H1 (cell line): ENCODE data around the gene APOM. TPM values are rescaled to one million over a fixed set of nuclear protein-coding genes. Genes with fewer than 3 reads are reported as not detected.

Experiments
- CTCF ChIA-PET: fragments of 300-600 bp; sonication (Branson Sonifier 250); formaldehyde crosslinking; loops from one replicate; lab custom pipeline; 2021; ENCODE audit not compliant: partially characterized antibody; lab: Charles Lee
- POLR2A ChIA-PET: fragments of 300-600 bp; sonication (Branson Sonifier 250); formaldehyde crosslinking; loops from one replicate; lab custom pipeline; 2021; ENCODE audit warnings: inconsistent platforms; ENCODE audit not compliant: partially characterized antibody; lab: Charles Lee
- DNase-seq, 2 experiments: peaks; one replicate each; pipeline versions ENCODE4 v3.0.0 to v3.0.0-alpha.2; 2010 to 2022; ENCODE audit warnings: low spot score in 2 of 2, low read depth in 1 of 2, mixed read lengths in 1 of 2
- FAIRE-seq: peaks from 2 replicates; lab custom pipeline; 2011; peaks lifted over from hg19 to GRCh38; lab: Jason Lieb, UNC
- H2AFZ ChIP-seq: 2 replicates; pipeline ENCODE4 v1.8.1; 2012; ENCODE audit warnings: low read length, inconsistent platforms
- H2AK5ac ChIP-seq: 2 replicates; pipeline ENCODE4 v1.6.1; 2013; ENCODE audit warnings: low read depth, low read length
- H2BK120ac ChIP-seq: replicated peaks from 2 replicates; pipeline ENCODE3; 2013; ENCODE audit warnings: low read depth, low read length, inconsistent platforms
- H2BK12ac ChIP-seq: 2 replicates; pipeline ENCODE4 v1.6.1; 2013; ENCODE audit warnings: low read depth, low read length
- H2BK15ac ChIP-seq: 2 replicates; pipeline ENCODE4 v1.6.1; 2013; ENCODE audit warnings: low read length
- H2BK20ac ChIP-seq: 2 replicates; pipeline ENCODE4 v1.6.1; 2013; ENCODE audit warnings: low read length
- H2BK5ac ChIP-seq: 2 replicates; pipeline ENCODE4 v1.6.1; 2013; ENCODE audit warnings: low read depth, low read length
- H3K14ac ChIP-seq: 2 replicates; pipeline ENCODE4 v1.6.1; 2013; ENCODE audit warnings: inconsistent platforms; ENCODE audit not compliant: insufficient read length
- H3K18ac ChIP-seq: 2 replicates; pipeline ENCODE4 v1.6.1; 2013; ENCODE audit warnings: low read length; ENCODE audit errors: extremely low read depth
- H3K23ac ChIP-seq: 2 replicates; pipeline ENCODE4 v1.6.1; 2013; ENCODE audit warnings: inconsistent platforms; ENCODE audit not compliant: insufficient read length
- H3K23me2 ChIP-seq: 2 replicates; pipeline ENCODE4 v1.6.1; 2013; ENCODE audit warnings: low read depth, low read length
- H3K27ac ChIP-seq: 2 replicates; pipeline ENCODE4 v1.6.1; 2011; ENCODE audit warnings: low read depth, low read length, inconsistent platforms
- H3K27me3 ChIP-seq, 4 experiments: replicated peaks in 1 of 4; 1 replicate in 1 of 4; 2 replicates in 3 of 4; pipeline versions ENCODE4 v1.6.1 to v1.8.1; 2011 to 2013; ENCODE audit warnings: low read length in 3 of 4, mild to moderate bottlenecking in 3 of 4, inconsistent platforms in 2 of 4, mixed read lengths in 2 of 4, moderate library complexity in 1 of 4; ENCODE audit not compliant: control insufficient read depth in 3 of 4, insufficient read depth in 3 of 4; ENCODE audit errors: extremely low read depth in 1 of 4
- H3K36me3 ChIP-seq, 4 experiments: 2 replicates each; pipeline versions ENCODE4 v1.6.1 to v1.8.1; 2011 to 2013; ENCODE audit warnings: mild to moderate bottlenecking in 4 of 4, low read length in 3 of 4, moderate library complexity in 2 of 4, control low read depth in 1 of 4, inconsistent platforms in 1 of 4; ENCODE audit not compliant: insufficient read depth in 4 of 4, control insufficient read depth in 2 of 4
- H3K4ac ChIP-seq: replicated peaks from 2 replicates; pipeline ENCODE3; 2013; ENCODE audit warnings: low read length, low read depth, mixed read lengths, inconsistent platforms; ENCODE audit not compliant: insufficient read length
- H3K4me1 ChIP-seq, 4 experiments: replicated peaks in 1 of 4; 1 replicate in 1 of 4; 2 replicates in 3 of 4; pipeline versions ENCODE4 v1.6.1 to v1.8.1; 2011 to 2013; ENCODE audit warnings: low read length in 3 of 4, inconsistent platforms in 2 of 4, mixed read lengths in 1 of 4; ENCODE audit not compliant: insufficient read depth in 4 of 4, control insufficient read depth in 3 of 4
- H3K4me2 ChIP-seq, 2 experiments: 2 replicates each; pipeline versions ENCODE4 v1.6.1 to v1.8.1; 2011 to 2013; ENCODE audit warnings: low read depth in 2 of 2, low read length in 2 of 2, control low read depth in 1 of 2, inconsistent platforms in 1 of 2, mild to moderate bottlenecking in 1 of 2; ENCODE audit not compliant: insufficient read depth in 1 of 2
- H3K4me3 ChIP-seq, 4 experiments: fragments of 200-600, 300-600 bp in 1 of 4; sonication (generic), shearing (Covaris generic), sonication (Bioruptor Twin) in 1 of 4; 2 replicates each; pipeline versions ENCODE4 v1.5.1 to v1.8.1; 2011 to 2016; ENCODE audit warnings: low read length in 4 of 4, low read depth in 3 of 4, control low read depth in 2 of 4, inconsistent platforms in 2 of 4, mild to moderate bottlenecking in 2 of 4, mixed read lengths in 1 of 4, moderate library complexity in 1 of 4; ENCODE audit not compliant: insufficient read depth in 2 of 4; ENCODE audit errors: extremely low read depth in 1 of 4
- H3K56ac ChIP-seq: replicated peaks from 2 replicates; pipeline ENCODE3; 2013; ENCODE audit warnings: low read depth, mild to moderate bottlenecking, mixed read lengths, low read length, inconsistent platforms; ENCODE audit not compliant: insufficient read length
- H3K79me1 ChIP-seq: 2 replicates; pipeline ENCODE4 v1.6.1; 2013; ENCODE audit warnings: low read depth, low read length, control low read depth
- H3K79me2 ChIP-seq, 2 experiments: 2 replicates each; pipeline versions ENCODE4 v1.6.1 to v1.8.1; 2012 to 2013; ENCODE audit warnings: low read length in 2 of 2, mild to moderate bottlenecking in 2 of 2, inconsistent platforms in 1 of 2; ENCODE audit not compliant: insufficient read depth in 2 of 2, control insufficient read depth in 1 of 2
- H3K9ac ChIP-seq, 4 experiments: replicated peaks in 1 of 4; 1 replicate in 1 of 4; 2 replicates in 3 of 4; pipeline versions ENCODE4 v1.6.1 to v1.8.1; 2011 to 2013; ENCODE audit warnings: low read depth in 3 of 4, low read length in 3 of 4, control low read depth in 2 of 4, mild to moderate bottlenecking in 2 of 4, moderate library complexity in 2 of 4, inconsistent platforms in 1 of 4; ENCODE audit errors: extremely low read depth in 1 of 4
- H3K9me3 ChIP-seq, 2 experiments: 2 replicates each; pipeline versions ENCODE4 v1.6.1 to v1.8.1; 2012 to 2013; ENCODE audit warnings: mild to moderate bottlenecking in 2 of 2, moderate library complexity in 2 of 2, control low read depth in 1 of 2, inconsistent platforms in 1 of 2, low read depth in 1 of 2, low read length in 1 of 2, mixed read lengths in 1 of 2; ENCODE audit not compliant: insufficient read depth in 2 of 2
- H4K20me1 ChIP-seq, 2 experiments: replicated peaks in 1 of 2; 2 replicates each; pipeline versions ENCODE3 to v1.8.1; 2011 to 2013; ENCODE audit warnings: inconsistent platforms in 2 of 2, low read length in 2 of 2, mild to moderate bottlenecking in 1 of 2; ENCODE audit not compliant: insufficient read depth in 2 of 2, control insufficient read depth in 1 of 2
- H4K5ac ChIP-seq: 2 replicates; pipeline ENCODE4 v1.6.1; 2013; ENCODE audit warnings: low read length, low read depth, mixed read lengths, inconsistent platforms; ENCODE audit not compliant: insufficient read length
- H4K8ac ChIP-seq: 2 replicates; pipeline ENCODE4 v1.8.0; 2013; ENCODE audit warnings: mild to moderate bottlenecking, moderate library complexity, low read length, inconsistent platforms; ENCODE audit not compliant: insufficient read depth; ENCODE audit errors: extremely low read depth
- H4K91ac ChIP-seq: replicated peaks from 2 replicates; pipeline ENCODE3; 2013; ENCODE audit warnings: low read length, mixed read lengths, inconsistent platforms; ENCODE audit not compliant: insufficient read length
- BCL11A ChIP-seq, 2 experiments: IDR thresholded peaks; one replicate each; pipeline ENCODE4 v1.6.1; 2011; ENCODE audit warnings: low read depth in 2 of 2, low read length in 2 of 2, mild to moderate bottlenecking in 2 of 2
- BRCA1 ChIP-seq: IDR thresholded peaks from 2 replicates; pipeline ENCODE4 v1.6.1; 2012; ENCODE audit warnings: low read depth, low read length, improper control_type of control experiment
- CEBPB ChIP-seq: IDR thresholded peaks from 2 replicates; pipeline ENCODE4 v1.6.1; 2012; ENCODE audit warnings: low read depth, low read length
- CREB1 ChIP-seq: IDR thresholded peaks from 2 replicates; pipeline ENCODE4 v1.6.1; 2012; ENCODE audit warnings: inconsistent platforms
- GTF2F1 ChIP-seq: IDR thresholded peaks from 2 replicates; pipeline ENCODE4 v1.6.1; 2012; ENCODE audit warnings: low read depth, low read length, improper control_type of control experiment, borderline replicate concordance
- KDM5A ChIP-seq: fragments of 200-600 bp; IDR thresholded peaks from 2 replicates; pipeline ENCODE4 v1.7.1; 2012; ENCODE audit warnings: mild to moderate bottlenecking, low read length, inconsistent platforms, mixed read lengths
- RFX5 ChIP-seq: IDR thresholded peaks from 2 replicates; pipeline ENCODE4 v1.6.1; 2011; ENCODE audit warnings: low read depth, low read length, improper control_type of control experiment, borderline replicate concordance
- RNF2 ChIP-seq: fragments of 200-900, 300-1000 bp; sonication (generic); IDR thresholded peaks from 2 replicates; pipeline ENCODE4 v1.7.1; 2016; ENCODE audit warnings: borderline replicate concordance, low read depth, mild to moderate bottlenecking, antibody characterized with exemption, low read length; ENCODE audit not compliant: poor library complexity, severe bottlenecking; ENCODE audit errors: missing control alignments
- SAP30 ChIP-seq: fragments of 300-600 bp; sonication (generic); IDR thresholded peaks from 2 replicates; pipeline ENCODE4 v1.7.1; 2012; ENCODE audit warnings: low read length, moderate library complexity, mild to moderate bottlenecking, inconsistent platforms; ENCODE audit not compliant: insufficient read depth, insufficient replicate concordance
- TAF7 ChIP-seq: optimal IDR thresholded peaks from 2 replicates; pipeline ENCODE3; 2011; ENCODE audit warnings: low read depth, mild to moderate bottlenecking, inconsistent platforms, low read length, moderate library complexity, borderline replicate concordance
- WGBS, 2 experiments: shearing (Covaris generic) in 1 of 2; methylation state at CpG; one replicate each; pipeline versions ENCODE4 v1.1.6 to v1.1.7; 2013 to 2015; ENCODE audit warnings: low lambda C conversion rate in 2 of 2, mixed read lengths in 2 of 2, inconsistent platforms in 1 of 2, low coverage in 1 of 2, missing lambda C conversion rate in 1 of 2; ENCODE audit not compliant: insufficient replicate concordance in 2 of 2, insufficient coverage in 1 of 2, insufficient read length in 1 of 2; ENCODE audit errors: extremely low coverage in 1 of 2, missing lambda C conversion rate in 1 of 2; 5-methylcytosine and 5-hydroxymethylcytosine counted together
- polyA plus RNA-seq, 7 experiments: library from polyadenylated mRNA; depleted of rRNA in 3 of 7; stranded (reverse) in 5 of 7; unstranded in 2 of 7; fragments of >200 nt in 5 of 7; fragments of 200-250 nt in 2 of 7; gene quantifications; 1 replicate in 5 of 7; 2 replicates in 1 of 7; 4 replicates in 1 of 7; pipeline versions ENCODE4 v1.2.1 to v1.2.3, GENCODE V29; 2011 to 2013; ENCODE audit warnings: missing spikeins in 2 of 7, mixed read lengths in 2 of 7
- total RNA-seq: library from RNA; stranded (reverse); fragmentation: NEBNext Ultra II Directional; extraction: Animal tissue kit (Norgen Biotek cat#: 25700); gene quantifications from 2 replicates; pipeline ENCODE4 v1.2.1, GENCODE V29; 2021

APOM gene
- total and polyA plus RNA-seq, 2 of the 8 experiments (the other 6 are each of a cell fraction or from before 2014, with no cell fraction given), result 3.4 to 12.0 TPM

- H3K23ac ChIP-seq, result no peak within 1 kb of the TSS
- FAIRE-seq (no peak), DNase-seq (peak; percentile 59 to 90)
- H3K4me3 ChIP-seq, result peak within 1 kb of the TSS; percentile 85 to 94 (median 88)
- peak within 1 kb of the TSS; percentile 71 for H3K14ac ChIP-seq
- H4K91ac ChIP-seq, result peak within 1 kb of the TSS; percentile 76
- H3K9me3 ChIP-seq, result no peaks in the 10 kb centered on the region
- no peaks in the 10 kb centered on the region for H3K27me3 ChIP-seq
- peak within 1 kb of the TSS; percentile 73 for H4K5ac ChIP-seq
- H3K4ac ChIP-seq, result peak within 1 kb of the TSS; percentile 83
- no peak within 1 kb of the TSS for H2BK120ac ChIP-seq
- peaks cover 4 to 19% (median 9%) of the 10 kb centered on the region in 4 experiments; a peak in 6 of 8 replicates for H3K36me3 ChIP-seq
- no peak within 1 kb of the TSS for H2BK20ac ChIP-seq
- CTCF ChIA-PET, result interaction anchor here (0.6 to 1.6 kb wide), 16 partner anchors 8 to 227 kb away, joined by 3 to 6 read pairs (median 3); partner anchors contain the start of genes ATP6V1G2, BAG6 and LY6G5B
- H4K8ac ChIP-seq, result peak within 1 kb of the TSS; percentile 94
- peak within 1 kb of the TSS; percentile 75 to 93 (median 82) for H3K9ac ChIP-seq
- H3K79me2 ChIP-seq, result peaks cover 0 to 39% of the 10 kb centered on the region in 2 experiments; a peak in 3 of 4 replicates
- no peak within 1 kb of the TSS for H2AK5ac ChIP-seq
- H3K18ac ChIP-seq, result peak within 1 kb of the TSS; percentile 42; the same call in 1 of the 2 replicates
- H2BK12ac ChIP-seq, result no peak within 1 kb of the TSS
- peaks cover 7% of the 10 kb centered on the region; the same call in 1 of the 2 replicates for H3K79me1 ChIP-seq
- peaks cover 0 to 15% (median 4%) of the 10 kb centered on the region in 4 experiments; a peak in 5 of 7 replicates for H3K4me1 ChIP-seq
- WGBS, 2 experiments, result 4% methylated on average over 50 of the region's 52 CpGs; no CpG with 5 or more reads in 1 of the 2 experiments
- H2AFZ ChIP-seq, result peak within 1 kb of the TSS; percentile 84; the same call in 1 of the 2 replicates
- H3K23me2 ChIP-seq, result peaks cover 8% of the 10 kb centered on the region
- H3K27ac ChIP-seq, result peak within 1 kb of the TSS; percentile 63
- H2BK5ac ChIP-seq, result 0 out of 2 replicates have a peak within 1 kb of the TSS, but pooled peaks have one; percentile 1
- H4K20me1 ChIP-seq, result peaks cover 0 to 3% of the 10 kb centered on the region in 2 experiments
- H3K56ac ChIP-seq, result peak within 1 kb of the TSS; percentile 77
- POLR2A ChIA-PET, result interaction anchor here (0.6 to 25.5 kb wide), 29 partner anchors 7 to 203 kb away, joined by 3 to 883 read pairs (median 5); partner anchors contain the start of genes AIF1, APOM, ATP6V1G2 and BAG6
- H2BK15ac ChIP-seq, result peak within 1 kb of the TSS; percentile 8; the same call in 1 of the 2 replicates
- peak within 1 kb of the TSS; percentile 94 to 95 for H3K4me2 ChIP-seq
- TF ChIP-seq KDM5A (no peak), SAP30 (no peak), GTF2F1 (no peak), CEBPB (peak; percentile 68; the same call in 1 of the 2 replicates), BRCA1 (no peak), RFX5 (no peak), RNF2 (no peak), BCL11A (IDR thresholded peaks at IDR 0.05; ENCODE audit: low read depth in 2 of 2, low read length in 2 of 2) (no peak), CREB1 (no peak; the same call in none of the 2 replicates), TAF7 (peak; percentile 28)
Measured at GRCh38 chr6:31660381-31661261, 4.9 kb downstream of the APOM start, which contains the start of gene C6orf47. Gene C6orf47, minus strand, starts transcription at chr6:31660778. Its CDS starts 831 bp downstream, at chr6:31659947.
